Heart right ventricle (tissue), 12 donors: ENCODE results near the gene CNFN. TPM values are rescaled to one million over a fixed set of nuclear protein-coding genes. Genes with fewer than 3 reads are reported as not detected.

ENCODE experiments used
- microRNA-seq, 2 donors: library from miRNA; unstranded; fragments of <30 nt; microRNA quantifications; one replicate each; pipeline ENCODE4 v1.2.0, GENCODE V29; 2021
- polyA plus RNA-seq, 2 donors: library from polyadenylated mRNA; stranded (reverse); fragments of 200-250 nt; gene quantifications; one replicate each; pipeline ENCODE4 v1.2.3, GENCODE V29; 2013
- total RNA-seq, 10 donors: library from RNA; stranded (reverse); fragmentation: NEBNext Ultra II Directional in 3 of 10; extraction: Animal tissue kit (Norgen Biotek cat#: 25700) in 3 of 10; gene quantifications; one replicate each; pipeline versions ENCODE4 v1.2.1 to v1.2.4, GENCODE V29; 2021 to 2023
- donor health status: ischemic (EF 13 %, LVEDD 7.1; RV severe dilation, severe dysfunction).
- donor health status: healthy with polysubstance abuse.
- donor health status: DM: no; HTN: yes; CAD: no.
- donor health status: DM: no; HTN: no; CAD: no.
- donor health status: ischemic (EF 25% LVEDD 6.9; RV normal size, moderate dysfunction).
- donor health status: ischemic (EF 25% LVEDD 5.7; RV mildly dilated, moderate dysfunction).
- donor health status: healthy.
- donor health status: nonischemic (EF 11% LVEDD 7.7; RV severe dilation, severe dysfunction).
- donor health status: DM: yes; HTN: yes; CAD: no.
- donor health status: PGD.
- donor health status: ischemic (EF 29% LVEDD 5.4; RV normal size, mild dysfunction).
- donor health status: nonischemic (EF 23%, LVEDD 6.1; RV moderate dilation, normal function).

CNFN gene
- total and polyA plus RNA-seq, 12 donors, result 0.51 to 7.2 (median 0.84) TPM; not detected in 5

Small RNA genes lying within 50 kb of the gene (microRNA-seq; reads per million reads assigned to microRNA genes)
- 0 reads per million in 2 donors for gene MIR8077

Other genes with a start within 250 kb of the CNFN start
- 10 to 100 TPM in 9 of 10 donors, 1 to 10 TPM in 1; 9.8 to 20.5 (median 12.2) TPM for gene DEDD2, start 172.6 kb downstream of the CNFN start, total RNA-seq
- 10 to 100 TPM; 12.9 to 15.2 TPM for gene DEDD2, start 172.6 kb downstream of the CNFN start, polyA plus RNA-seq
- 1 to 10 TPM; 3.2 to 7.0 (median 5.4) TPM for gene ZNF526, start 170.0 kb downstream of the CNFN start, total RNA-seq
- 1 to 10 TPM; 3.2 to 3.4 TPM for gene ZNF526, start 170.0 kb downstream of the CNFN start, polyA plus RNA-seq
- 10 to 100 TPM; 31.9 to 46.1 (median 36.4) TPM for gene GSK3A, start 147.7 kb downstream of the CNFN start, total RNA-seq
- 10 to 100 TPM; 31.2 to 51.0 TPM for gene GSK3A, start 147.7 kb downstream of the CNFN start, polyA plus RNA-seq
- gene ERF, start 135.2 kb downstream of the CNFN start, total RNA-seq, result 10 to 100 TPM; 29.8 to 40.2 (median 32.9) TPM
- 10 to 100 TPM; 31.8 to 49.0 TPM for gene ERF, start 135.2 kb downstream of the CNFN start, polyA plus RNA-seq
- 10 to 100 TPM; 27.9 to 42.0 (median 32.0) TPM for gene CIC, start 121.0 kb downstream of the CNFN start, total RNA-seq
- 10 to 100 TPM; 17.6 to 39.8 TPM for gene CIC, start 121.0 kb downstream of the CNFN start, polyA plus RNA-seq
- gene PRR19, start 88.2 kb downstream of the CNFN start, total RNA-seq, result under 1 TPM in 4 of 10 donors, not detected in 6; 0.16 to 0.21 (median 0.19) TPM
- gene PRR19, start 88.2 kb downstream of the CNFN start, polyA plus RNA-seq, result under 1 TPM in 1 of 2 donors, not detected in 1; 0.16 TPM
- gene PAFAH1B3, start 87.7 kb downstream of the CNFN start, total RNA-seq, result 1 to 10 TPM; 1.2 to 5.9 (median 2.6) TPM
- 10 to 100 TPM in 1 of 2 donors, 1 to 10 TPM in 1; 5.0 to 10.4 TPM for gene PAFAH1B3, start 87.7 kb downstream of the CNFN start, polyA plus RNA-seq
- 1 to 10 TPM in 1 of 10 donors, under 1 TPM in 4, not detected in 5; 0.15 to 1.0 (median 0.49) TPM for gene TMEM145, start 77.0 kb downstream of the CNFN start, total RNA-seq
- 1 to 10 TPM in 1 of 2 donors, under 1 TPM in 1; 0.32 to 1.0 TPM for gene TMEM145, start 77.0 kb downstream of the CNFN start, polyA plus RNA-seq
- gene MEGF8, start 64.7 kb downstream of the CNFN start, total RNA-seq, result 10 to 100 TPM; 33.4 to 44.6 (median 40.4) TPM
- gene MEGF8, start 64.7 kb downstream of the CNFN start, polyA plus RNA-seq, result 10 to 100 TPM; 10.2 to 16.3 TPM
- 100 to 1,000 TPM in 1 of 10 donors, 10 to 100 TPM in 9; 39.4 to 109 (median 53.8) TPM for gene LIPE, start 37.1 kb upstream of the CNFN start, total RNA-seq
- gene LIPE, start 37.1 kb upstream of the CNFN start, polyA plus RNA-seq, result 10 to 100 TPM; 60.6 to 80.7 TPM
- not detected for gene CXCL17, start 52.6 kb upstream of the CNFN start, total RNA-seq
- under 1 TPM in 1 of 2 donors, not detected in 1; 0.03 TPM for gene CXCL17, start 52.6 kb upstream of the CNFN start, polyA plus RNA-seq
- gene CEACAM1, start 138.2 kb upstream of the CNFN start, total RNA-seq, result 1 to 10 TPM; 1.2 to 7.2 (median 2.4) TPM
- 1 to 10 TPM; 1.9 to 7.8 TPM for gene CEACAM1, start 138.2 kb upstream of the CNFN start, polyA plus RNA-seq
- gene CEACAM8, start 204.6 kb upstream of the CNFN start, total RNA-seq, result under 1 TPM in 2 of 10 donors, not detected in 8; 0.15 to 0.76 TPM
- gene CEACAM8, start 204.6 kb upstream of the CNFN start, polyA plus RNA-seq, result not detected